Small intestine (tissue), 7 donors: ENCODE measurements around the gene GPD2. TPM values are rescaled to one million over a fixed set of nuclear protein-coding genes. Genes with fewer than 3 reads are reported as not detected.

Source experiments
- DNase-seq, 2 donors: peaks; one replicate each; pipeline versions ENCODE4 v3.0.0 to v3.0.0-alpha.2; 2013
- FAIRE-seq: peaks from 2 replicates; lab custom pipeline; 2012; peaks lifted over from hg19 to GRCh38; lab: Jason Lieb, UNC
- H3K27ac ChIP-seq, 3 donors: one replicate each; pipeline ENCODE4 v1.5.1; 2013; ENCODE audit warnings: low read length in 2 of 3, mild to moderate bottlenecking in 2 of 3, control low read depth in 1 of 3, inconsistent platforms in 1 of 3, low read depth in 1 of 3, moderate library complexity in 1 of 3
- H3K27me3 ChIP-seq, 3 donors: one replicate each; pipeline ENCODE4 v1.6.1; 2013; ENCODE audit warnings: low read length in 3 of 3, inconsistent platforms in 1 of 3; ENCODE audit not compliant: control insufficient read depth in 3 of 3, insufficient read depth in 3 of 3
- H3K36me3 ChIP-seq, 3 donors: one replicate each; pipeline ENCODE4 v1.6.1; 2013; ENCODE audit warnings: low read length in 3 of 3, inconsistent platforms in 1 of 3, low read depth in 1 of 3, mild to moderate bottlenecking in 1 of 3, moderate library complexity in 1 of 3; ENCODE audit not compliant: control insufficient read depth in 3 of 3, insufficient read depth in 2 of 3
- H3K4me1 ChIP-seq, 3 donors: one replicate each; pipeline ENCODE4 v1.6.1; 2013; ENCODE audit warnings: low read length in 2 of 3, inconsistent platforms in 1 of 3, low read depth in 1 of 3, mild to moderate bottlenecking in 1 of 3, moderate library complexity in 1 of 3; ENCODE audit not compliant: control insufficient read depth in 3 of 3, insufficient read depth in 2 of 3
- H3K4me3 ChIP-seq, 3 donors: one replicate each; pipeline ENCODE4 v1.5.1; 2013; ENCODE audit warnings: low read length in 3 of 3, control low read depth in 1 of 3, inconsistent platforms in 1 of 3, low read depth in 1 of 3, mild to moderate bottlenecking in 1 of 3, moderate library complexity in 1 of 3
- H3K9me3 ChIP-seq, 2 donors: one replicate each; pipeline ENCODE4 v1.6.1; 2013; ENCODE audit warnings: low read depth in 1 of 2, low read length in 1 of 2; ENCODE audit not compliant: control insufficient read depth in 2 of 2, insufficient read depth in 1 of 2
- WGBS, 3 donors: extraction: QIAGEN DNeasy Blood & Tissue Kit; methylation state at CpG; one replicate each; pipeline ENCODE4 v1.1.7; 2013; 5-methylcytosine and 5-hydroxymethylcytosine counted together
- polyA plus RNA-seq, 4 donors: library from polyadenylated mRNA; stranded (reverse) in 3 of 4; unstranded in 1 of 4; fragments of 200-250 nt in 3 of 4; fragments of 120-200 nt in 1 of 4; gene quantifications; one replicate each; pipeline versions ENCODE4 v1.2.1 to v1.2.3, GENCODE V29; 2013
- donor health status: healthy with polysubstance abuse.
- donor health status: control.
- donor health status: control.
- donor health status: Bipolar disorder and iron deficiency.
- donor health status: healthy.

GPD2 gene
- polyA plus RNA-seq, 4 donors = 10.5 to 35.2 (median 13.7) TPM

DNA sequence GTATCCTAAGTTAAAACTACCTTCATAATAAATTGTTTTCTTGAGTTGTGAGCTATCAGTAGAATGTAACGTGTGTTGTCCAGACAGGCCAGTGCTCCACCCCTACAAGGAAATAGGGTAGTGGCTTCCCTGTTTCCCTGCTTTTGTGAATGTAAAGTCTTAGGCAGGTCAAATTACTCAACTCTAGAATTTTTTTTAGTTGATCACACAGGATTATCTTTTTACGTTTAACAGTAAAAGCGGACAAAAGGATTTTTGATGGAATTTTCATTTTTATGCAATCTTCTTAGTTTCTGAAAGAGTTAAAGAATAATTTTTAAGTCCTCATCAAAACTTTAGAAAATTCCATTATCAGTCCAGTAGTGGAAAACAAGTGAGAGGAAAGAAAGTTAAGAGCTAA, 38.2 kb downstream of the GPD2 start:
- Histone ChIP-seq H3K4me3 (no peak overlapping the region), H3K36me3 (peaks cover 0 to 4% (median 2%) of the 10 kb centered on the region in 3 donors), H3K9me3 (no peaks in the 10 kb centered on the region), H3K27me3 (no peaks in the 10 kb centered on the region), H3K4me1 (no peaks in the 10 kb centered on the region), H3K27ac (no peak overlapping the region)
- FAIRE-seq (no peak), DNase-seq (no peak)
- 84 to 97% (median 93%) methylated on average over 3 of the region's 3 CpGs for WGBS, 3 donors

- Histone ChIP-seq H3K9me3 (no peaks in the 10 kb centered on the region), H3K36me3 (peaks cover 0 to 4% (median 0%) of the 10 kb centered on the region in 3 donors), H3K27me3 (no peaks in the 10 kb centered on the region), H3K4me3 (no peak overlapping the region), H3K4me1 (no peaks in the 10 kb centered on the region), H3K27ac (no peak overlapping the region)
- DNase-seq = no peak
- peak; percentile 5 for FAIRE-seq
- 72 to 82% (median 82%) methylated on average over 5 of the region's 5 CpGs for whole genome bisulfite sequencing, 3 donors
Observed at GRCh38 chr2:156476021-156476849, 40.1 kb downstream of the GPD2 start.

DNA sequence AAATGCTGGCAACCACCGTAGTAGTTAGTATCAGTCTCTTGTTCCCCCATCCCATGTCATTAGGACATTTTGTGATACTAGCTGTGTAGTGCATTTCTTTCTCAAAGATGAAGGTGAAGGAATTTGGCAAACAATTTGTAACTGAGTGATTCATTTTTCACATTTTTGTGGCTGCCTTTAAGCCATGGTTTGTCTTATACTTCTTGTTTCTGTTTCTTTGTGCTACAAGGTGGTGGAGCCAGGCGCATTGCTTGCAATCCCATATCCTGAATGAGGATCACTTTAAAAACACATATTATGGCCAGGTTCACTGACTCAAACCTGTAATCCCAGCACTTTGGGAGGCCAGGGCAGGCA, 40.6 kb downstream of the GPD2 start:
- 77 to 84% (median 83%) methylated on average over 2 of the region's 2 CpGs for WGBS, 3 donors
- no peaks in the 10 kb centered on the region for H3K4me1 ChIP-seq
- no peak overlapping the region for H3K27ac ChIP-seq
- no peak for DNase-seq
- peaks cover 0 to 4% (median 0%) of the 10 kb centered on the region in 3 donors for H3K36me3 ChIP-seq
- H3K27me3 ChIP-seq = no peaks in the 10 kb centered on the region
- no peaks in the 10 kb centered on the region for H3K9me3 ChIP-seq
- H3K4me3 ChIP-seq = no peak overlapping the region
- no peak for FAIRE-seq

DNA sequence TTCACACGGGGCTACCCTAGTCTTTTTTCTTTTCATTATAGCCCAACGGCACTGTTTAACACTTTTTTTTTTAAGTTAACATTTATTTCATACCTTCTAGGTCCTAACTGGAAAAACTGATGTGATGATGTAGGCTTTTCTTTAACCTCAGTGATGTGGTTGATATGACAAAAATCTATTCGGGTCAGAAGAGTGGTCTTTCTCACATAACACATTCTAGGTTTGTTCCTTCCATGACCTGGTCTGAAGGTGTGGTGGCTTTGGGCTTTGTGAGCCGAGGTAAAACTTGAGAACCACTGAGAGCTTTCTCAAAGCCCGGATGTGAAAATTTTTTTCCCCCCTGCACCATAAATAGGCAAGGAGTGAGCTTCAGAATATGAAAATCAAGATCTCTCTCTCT, 44.2 kb downstream of the GPD2 start:
- WGBS, 3 donors = 80 to 93% (median 82%) methylated on average over 5 of the region's 5 CpGs
- DNase-seq = no peak
- Histone ChIP-seq H3K27ac (no peak overlapping the region), H3K4me1 (no peaks in the 10 kb centered on the region), H3K4me3 (no peak overlapping the region), H3K9me3 (no peaks in the 10 kb centered on the region), H3K27me3 (no peaks in the 10 kb centered on the region), H3K36me3 (peaks cover 0 to 4% (median 0%) of the 10 kb centered on the region in 3 donors)
- no peak for FAIRE-seq

GRCh38 chr2:156481312-156481711, 45.1 kb downstream of the GPD2 start:
- Histone ChIP-seq H3K4me3 (no peak overlapping the region), H3K9me3 (no peaks in the 10 kb centered on the region), H3K36me3 (peaks cover 0 to 4% (median 0%) of the 10 kb centered on the region in 3 donors), H3K4me1 (no peaks in the 10 kb centered on the region), H3K27ac (no peak overlapping the region), H3K27me3 (no peaks in the 10 kb centered on the region)
- DNase-seq (no peak), FAIRE-seq (no peak)

DNA sequence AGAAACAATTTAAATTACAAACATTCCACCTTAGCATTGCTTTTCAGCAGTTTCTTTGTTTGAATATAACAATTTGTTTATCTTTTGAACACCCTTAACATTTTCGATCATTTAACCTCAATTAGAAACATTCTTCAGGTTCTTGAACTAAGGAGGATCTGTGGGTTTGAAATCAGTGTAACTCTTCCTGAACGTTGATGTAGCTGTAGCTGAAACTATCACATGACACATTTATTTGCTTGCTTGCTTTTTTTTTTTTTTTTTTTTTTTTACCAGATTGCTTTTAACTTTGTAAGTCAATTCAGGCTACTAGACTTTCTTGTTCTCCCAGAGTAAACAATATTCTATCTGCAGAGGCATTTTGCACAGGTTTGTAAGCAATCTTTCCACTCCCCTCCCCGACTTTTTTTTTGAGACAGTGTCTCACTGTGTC, 47.6 kb downstream of the GPD2 start:
- 38 to 52% (median 38%) methylated on average over 3 of the region's 3 CpGs for WGBS, 3 donors
- H3K36me3 ChIP-seq = no peaks in the 10 kb centered on the region
- DNase-seq (peak in 1 of 2 donors; percentile 38), FAIRE-seq (no peak)
- H3K4me1 ChIP-seq = no peaks in the 10 kb centered on the region
- no peaks in the 10 kb centered on the region for H3K27me3 ChIP-seq
- H3K27ac ChIP-seq = no peak overlapping the region
- H3K4me3 ChIP-seq = no peak overlapping the region
- H3K9me3 ChIP-seq = no peaks in the 10 kb centered on the region

GRCh38 chr2:156486147-156486546, 50.0 kb downstream of the GPD2 start:
- DNase-seq (no peak), FAIRE-seq (no peak)
- Histone ChIP-seq H3K36me3 (no peaks in the 10 kb centered on the region), H3K4me3 (no peak overlapping the region), H3K27ac (no peak overlapping the region), H3K4me1 (no peaks in the 10 kb centered on the region), H3K9me3 (no peaks in the 10 kb centered on the region), H3K27me3 (no peaks in the 10 kb centered on the region)
- WGBS, 3 donors = 75 to 80% (median 76%) methylated on average over 4 of the region's 4 CpGs

GRCh38 chr2:156486614-156487013, 50.4 kb downstream of the GPD2 start:
- 93 to 100% (median 95%) methylated on average over 2 of the region's 2 CpGs for WGBS, 3 donors

More at GRCh38 chr2:156486614-156487013, 50.4 kb downstream of the GPD2 start:
- Histone ChIP-seq H3K9me3 (no peaks in the 10 kb centered on the region), H3K27ac (no peak overlapping the region), H3K36me3 (no peaks in the 10 kb centered on the region), H3K4me3 (no peak overlapping the region), H3K4me1 (no peaks in the 10 kb centered on the region), H3K27me3 (no peaks in the 10 kb centered on the region)
- no peak for DNase-seq
- peak; percentile 5 for FAIRE-seq
